Transverse colon (tissue), 4 donors: Measurements from ENCODE around the gene PBX2. TPM values are rescaled to one million over a fixed set of nuclear protein-coding genes. Genes with fewer than 3 reads are reported as not detected.
"Not testable (repeated sequence)": the region's sequence is repeated elsewhere in the genome, so short reads cannot be mapped to it uniquely, and the experiment has no call there.

ENCODE experiments used
- DNase-seq: peaks from one replicate; pipeline ENCODE4 v3.0.0-alpha.2; 2019
- H3K27ac ChIP-seq, 4 donors: fragments of 200-600 bp; sonication (generic); 2 replicates each; pipeline ENCODE4 v1.5.1; 2016 to 2018; ENCODE audit warnings: inconsistent platforms in 4 of 4
- H3K27me3 ChIP-seq: fragments of 200-600 bp; sonication (generic); 2 replicates; pipeline ENCODE4 v1.5.1; 2017; ENCODE audit warnings: inconsistent platforms
- H3K36me3 ChIP-seq, 4 donors: fragments of 200-600 bp; sonication (generic); 2 replicates each; pipeline ENCODE4 v1.5.1; 2017 to 2019; ENCODE audit warnings: inconsistent platforms in 4 of 4
- H3K4me1 ChIP-seq, 4 donors: fragments of 200-600 bp; sonication (generic); 2 replicates each; pipeline ENCODE4 v1.5.1; 2017 to 2020; ENCODE audit warnings: inconsistent platforms in 4 of 4
- H3K4me3 ChIP-seq, 4 donors: fragments of 200-600 bp; sonication (generic); 1 replicate in 1 of 4; 2 replicates in 3 of 4; pipeline versions ENCODE4 v1.5.1 to v1.6.1; 2017 to 2019; ENCODE audit warnings: inconsistent platforms in 4 of 4
- H3K9me3 ChIP-seq, 2 donors: fragments of 200-600 bp; sonication (generic); 2 replicates each; pipeline ENCODE4 v1.5.1; 2017 to 2019; ENCODE audit warnings: inconsistent platforms in 2 of 2
- EP300 ChIP-seq: sonication (generic); formaldehyde crosslinking; IDR thresholded peaks from one replicate; pipeline ENCODE4 v1.6.1; 2017; ENCODE audit warnings: antibody characterized with exemption, low read depth
- POLR2A ChIP-seq: fragments of 450-650 bp; IDR thresholded peaks from one replicate; pipeline ENCODE4 v1.6.1; 2016; ENCODE audit warnings: antibody characterized with exemption, mild to moderate bottlenecking, moderate library complexity
- POLR2AphosphoS5 ChIP-seq, 3 donors: sonication (generic); formaldehyde crosslinking; IDR thresholded peaks; one replicate each; pipeline ENCODE4 v1.6.1; 2016; ENCODE audit warnings: antibody characterized with exemption in 3 of 3
- WGBS, 2 donors: methylation state at CpG; one replicate each; pipeline ENCODE4 v1.1.5; 2018; ENCODE audit warnings: low coverage in 1 of 2; 5-methylcytosine and 5-hydroxymethylcytosine counted together
- in situ Hi-C, 4 donors: fragments of 200-750 bp; cut with MboI; loops; one replicate each; pipeline versions ENCODE4 v1.15.0 to v1.15.1; 2017; ENCODE audit warnings: low sequenced_read_pairs in 3 of 4, low pct_ligation_motif_present in 1 of 4, low pct_unique_long_range_greater_than_20kb in 1 of 4
- intact Hi-C: fragments of 100-400 bp; cut with DNase I; formaldehyde crosslinking; loops from one replicate; pipeline ENCODE4 v1.15.1; 2023; ENCODE audit warnings: low total_unique reads
- total RNA-seq, 4 donors: library from RNA; depleted of rRNA; stranded (reverse); fragments of >200 nt; gene quantifications; one replicate each; pipeline ENCODE4 v1.1.0, GENCODE V29; 2016
- TF ChIP-seq, protein P1 (sequence below), 5 experiments: fragments of 200-600 bp in 3 of 5; fragments of 450-650 bp in 2 of 5; sonication (generic) in 3 of 5; IDR thresholded peaks; 1 replicate in 2 of 5; 2 replicates in 3 of 5; pipeline ENCODE4 v1.5.1; 2016 to 2017; ENCODE audit warnings: antibody characterized with exemption in 5 of 5, inconsistent platforms in 3 of 5, mild to moderate bottlenecking in 2 of 5, moderate library complexity in 1 of 5

Gene PBX2
- total RNA-seq, 4 donors from 2014 or later = 34.4 to 87.5 (median 41.3) TPM

DNA sequence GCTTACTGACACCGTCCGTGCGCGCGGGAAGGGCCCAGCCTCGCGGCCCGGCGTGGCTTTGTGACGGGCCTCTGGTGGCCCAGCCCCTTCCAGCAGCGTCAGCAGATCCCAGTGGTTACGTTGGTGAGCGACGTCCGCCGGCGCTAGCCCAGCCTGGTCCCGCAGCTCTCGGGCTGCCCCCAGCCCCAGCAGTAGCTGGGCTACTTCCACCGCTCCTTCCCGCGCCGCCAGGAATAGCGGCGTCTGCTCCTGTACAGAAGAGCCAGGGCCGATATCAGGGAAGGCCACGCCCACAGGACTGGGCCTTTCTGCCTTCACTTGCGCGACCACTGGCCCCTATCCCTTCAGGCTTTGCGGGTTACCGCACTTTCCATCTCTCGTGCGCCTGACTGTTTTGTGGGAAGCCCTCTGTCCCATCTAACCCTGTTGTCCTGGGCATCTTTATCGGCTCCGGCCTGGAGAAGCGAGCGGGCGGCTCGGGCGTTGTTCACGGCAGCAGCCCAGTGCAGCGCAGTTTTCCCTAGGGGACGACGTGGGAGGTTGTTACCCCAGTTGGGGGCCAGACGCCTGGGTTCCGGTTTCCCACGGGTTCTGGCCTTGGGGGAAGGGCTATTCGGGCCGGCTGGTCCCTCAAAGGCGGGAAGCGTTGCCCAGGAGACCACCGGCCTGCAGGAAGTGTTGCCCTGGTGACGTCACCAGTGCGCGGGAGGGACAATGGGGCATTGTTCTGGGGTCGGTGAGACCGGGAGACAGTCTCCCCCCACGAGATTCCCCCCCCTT is 6.1 kb upstream of the PBX2 start:
- H3K4me3 ChIP-seq = peak overlapping the region; percentile 68 to 88 (median 77)
- peak; percentile 97 to 99 (median 99) for TF ChIP-seq POLR2AphosphoS5 (IDR thresholded peaks at IDR 0.05)
- TF ChIP-seq POLR2A = peak; percentile 99
- peak; percentile 78 for TF ChIP-seq EP300
- TF ChIP-seq, protein P1, sequence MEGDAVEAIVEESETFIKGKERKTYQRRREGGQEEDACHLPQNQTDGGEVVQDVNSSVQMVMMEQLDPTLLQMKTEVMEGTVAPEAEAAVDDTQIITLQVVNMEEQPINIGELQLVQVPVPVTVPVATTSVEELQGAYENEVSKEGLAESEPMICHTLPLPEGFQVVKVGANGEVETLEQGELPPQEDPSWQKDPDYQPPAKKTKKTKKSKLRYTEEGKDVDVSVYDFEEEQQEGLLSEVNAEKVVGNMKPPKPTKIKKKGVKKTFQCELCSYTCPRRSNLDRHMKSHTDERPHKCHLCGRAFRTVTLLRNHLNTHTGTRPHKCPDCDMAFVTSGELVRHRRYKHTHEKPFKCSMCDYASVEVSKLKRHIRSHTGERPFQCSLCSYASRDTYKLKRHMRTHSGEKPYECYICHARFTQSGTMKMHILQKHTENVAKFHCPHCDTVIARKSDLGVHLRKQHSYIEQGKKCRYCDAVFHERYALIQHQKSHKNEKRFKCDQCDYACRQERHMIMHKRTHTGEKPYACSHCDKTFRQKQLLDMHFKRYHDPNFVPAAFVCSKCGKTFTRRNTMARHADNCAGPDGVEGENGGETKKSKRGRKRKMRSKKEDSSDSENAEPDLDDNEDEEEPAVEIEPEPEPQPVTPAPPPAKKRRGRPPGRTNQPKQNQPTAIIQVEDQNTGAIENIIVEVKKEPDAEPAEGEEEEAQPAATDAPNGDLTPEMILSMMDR (IDR thresholded peaks at IDR 0.05) = no peak
- peak overlapping the region; percentile 98 to 100 (median 99) for H3K27ac ChIP-seq
- DNase-seq = peak; percentile 92
- intact Hi-C loops = no loop called here
- in situ Hi-C loops = no loop called here
- peaks cover 10 to 38% (median 24%) of the 10 kb centered on the region in 4 donors for H3K4me1 ChIP-seq
- H3K36me3 ChIP-seq = no peaks in the 10 kb centered on the region
- no peaks in the 10 kb centered on the region for H3K27me3 ChIP-seq
- no peaks in the 10 kb centered on the region for H3K9me3 ChIP-seq
- 0 to 2% methylated on average over 10 to 34 of the region's 58 CpGs for WGBS, 2 donors

DNA sequence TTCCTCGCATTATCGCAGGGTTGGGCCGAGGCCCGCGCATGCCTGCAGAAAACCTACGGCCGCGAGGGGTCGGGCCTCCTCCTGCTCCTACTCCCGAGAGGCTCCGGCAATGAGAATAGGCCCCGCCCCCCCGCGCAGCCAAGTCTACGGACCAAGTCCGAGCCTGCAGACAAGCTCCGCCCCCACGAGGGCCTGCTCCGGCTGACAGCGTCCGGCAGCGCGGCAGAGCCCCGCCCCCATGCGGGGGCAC is 5.6 kb upstream of the PBX2 start:
- 2% methylated on average over 9 of the region's 25 CpGs; no CpG with 5 or more reads in 1 of the 2 donors for WGBS, 2 donors
- H3K27ac ChIP-seq = peak overlapping the region; percentile 98 to 100 (median 99)
- peak; percentile 100 for DNase-seq
- H3K36me3 ChIP-seq = no peaks in the 10 kb centered on the region
- peak overlapping the region in 3 of 4 donors; percentile 68 to 80 (median 74) for H3K4me3 ChIP-seq
- intact Hi-C loops (no loop called here), in situ Hi-C loops (no loop called here)
- H3K9me3 ChIP-seq = no peaks in the 10 kb centered on the region
- no peak for TF ChIP-seq POLR2A
- TF ChIP-seq, protein P1 (IDR thresholded peaks at IDR 0.05) = peak in 4 of 5 experiments; percentile 19 to 54 (median 48)
- peaks cover 10 to 43% (median 28%) of the 10 kb centered on the region in 4 donors for H3K4me1 ChIP-seq
- H3K27me3 ChIP-seq = no peaks in the 10 kb centered on the region

DNA sequence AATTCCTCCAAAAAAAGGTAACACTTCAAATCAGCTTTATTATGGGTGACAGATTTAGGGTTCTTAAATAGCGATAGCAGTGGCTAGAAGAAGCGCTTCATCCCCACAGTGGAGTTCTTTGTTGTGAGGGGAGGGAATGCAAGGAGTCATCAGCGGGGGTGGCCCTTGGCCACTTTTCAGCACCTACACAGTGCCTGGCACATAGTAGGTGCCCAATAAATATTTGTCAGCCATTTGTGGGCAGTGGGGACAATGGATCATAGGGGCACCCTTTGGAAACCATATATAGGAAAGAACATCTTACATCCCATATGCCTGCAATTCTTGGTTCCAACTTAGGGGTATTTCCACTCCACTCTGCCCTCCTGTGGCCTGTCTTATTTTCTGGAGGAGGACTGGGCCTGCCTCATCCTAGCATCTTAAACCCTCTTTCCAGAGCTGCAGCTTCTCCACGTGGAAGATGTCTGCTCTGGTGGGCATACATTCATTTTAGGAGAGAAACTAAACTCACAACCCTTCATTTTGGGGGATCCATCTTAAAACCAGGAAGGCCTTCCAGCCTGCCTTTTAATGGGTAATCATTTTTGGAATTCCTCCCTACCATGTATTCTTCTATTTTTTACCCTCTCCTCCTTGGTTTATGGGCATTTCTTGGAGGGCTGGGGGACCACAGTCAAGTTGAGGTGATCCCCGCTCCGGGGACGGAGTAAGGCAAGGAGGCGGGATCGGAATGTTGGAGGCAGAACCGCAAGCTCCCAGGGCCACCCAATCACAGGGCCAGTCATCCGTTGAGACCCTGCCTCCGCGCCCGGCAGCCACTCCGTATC is 5.0 kb upstream of the PBX2 start:
- intact Hi-C loops (no loop called here), in situ Hi-C loops (no loop called here)
- no peaks in the 10 kb centered on the region for H3K27me3 ChIP-seq
- TF ChIP-seq, protein P1 (IDR thresholded peaks at IDR 0.05) = peak; percentile 45 to 83 (median 54)
- TF ChIP-seq POLR2AphosphoS5 (IDR thresholded peaks at IDR 0.05) = peak; percentile 75 to 93 (median 83)
- TF ChIP-seq EP300 = no peak
- peak overlapping the region; percentile 89 to 100 (median 98) for H3K27ac ChIP-seq
- no peaks in the 10 kb centered on the region for H3K36me3 ChIP-seq
- no peaks in the 10 kb centered on the region for H3K9me3 ChIP-seq
- DNase-seq = peak; percentile 44
- WGBS, 2 donors = 15 to 18% methylated on average over 4 to 14 of the region's 15 CpGs
- H3K4me1 ChIP-seq = peaks cover 10 to 45% (median 31%) of the 10 kb centered on the region in 4 donors
- peak overlapping the region in 3 of 4 donors; percentile 24 to 53 (median 27) for H3K4me3 ChIP-seq

DNA sequence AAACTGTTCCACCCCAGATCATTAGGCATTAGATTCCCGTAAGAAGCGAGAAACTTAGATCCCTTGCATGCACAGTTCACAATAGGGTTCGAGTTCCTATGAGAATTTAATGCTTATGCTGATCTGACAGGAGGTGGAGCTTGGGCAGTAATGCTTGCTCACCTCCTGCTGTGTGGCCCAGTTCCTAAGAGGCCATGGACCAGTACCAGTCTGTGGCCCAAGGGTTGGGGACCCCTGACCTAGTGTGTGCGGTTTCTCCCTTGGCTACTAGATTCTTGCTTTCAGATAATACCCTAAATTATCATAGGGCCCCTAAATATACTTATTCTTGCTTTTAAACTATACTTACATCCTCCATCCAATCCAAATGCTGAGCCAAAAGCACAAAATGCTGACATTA is 4.4 kb upstream of the PBX2 start:
- Histone ChIP-seq H3K4me3 (no peak overlapping the region), H3K9me3 (no peaks in the 10 kb centered on the region), H3K36me3 (no peaks in the 10 kb centered on the region), H3K4me1 (peaks cover 10 to 45% (median 32%) of the 10 kb centered on the region in 4 donors), H3K27ac (peak overlapping the region; percentile 89 to 100 (median 98)), H3K27me3 (no peaks in the 10 kb centered on the region)
- in situ Hi-C loops = no loop called here
- DNase-seq = no peak
- 89% methylated on average over 4 of the region's 4 CpGs; no CpG with 5 or more reads in 1 of the 2 donors for WGBS, 2 donors
- intact Hi-C loops = no loop called here
- TF ChIP-seq POLR2A (no peak), EP300 (no peak), POLR2AphosphoS5 (IDR thresholded peaks at IDR 0.05) (no peak)
- TF ChIP-seq, protein P1 (IDR thresholded peaks at IDR 0.05) = no peak

DNA sequence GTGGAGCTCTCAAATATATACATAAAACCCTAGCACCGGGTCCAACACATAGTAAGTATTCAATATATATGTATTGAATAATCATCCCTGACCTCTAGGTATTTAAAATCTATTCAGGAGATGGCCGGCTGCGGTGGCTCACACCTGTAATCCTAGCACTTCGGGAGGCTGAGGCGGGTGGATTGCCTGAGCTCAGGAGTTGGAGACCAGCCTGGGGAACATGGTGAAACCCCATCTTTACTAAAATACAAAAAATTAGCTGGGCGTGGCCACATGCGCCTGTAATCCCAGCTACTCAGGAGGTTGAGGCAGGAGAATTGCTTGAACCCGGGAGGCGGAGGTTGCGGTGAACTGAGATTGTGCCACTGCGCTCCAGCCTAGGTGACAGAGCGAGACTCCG is 3.1 kb upstream of the PBX2 start:
- H3K27me3 ChIP-seq, in situ Hi-C loops, H3K36me3 ChIP-seq, intact Hi-C loops, H3K9me3 ChIP-seq, DNase-seq: not testable (repeated sequence)
- Histone ChIP-seq H3K27ac (peak overlapping the region; percentile 92 to 98 (median 98)), H3K4me1 (peaks cover 19 to 58% (median 44%) of the 10 kb centered on the region in 4 donors), H3K4me3 (peak overlapping the region in 2 of 4 donors; percentile 30 to 95)
- 79% methylated on average over 13 of the region's 13 CpGs; no CpG with 5 or more reads in 1 of the 2 donors for WGBS, 2 donors
